Coronary artery (tissue), 2 donors: Measurements from ENCODE around the gene TCTN1.
A peak's percentile ranks its signal among the peaks of the same experiment; 100 is the strongest.
"Not testable (repeated sequence)": the region's sequence is repeated elsewhere in the genome, so short reads cannot be mapped to it uniquely, and the experiment has no call there.

ENCODE experiments used
- DNase-seq: peaks from one replicate; pipeline ENCODE4 v3.0.0-alpha.2; 2017; ENCODE audit warnings: low spot score
- H3K27ac ChIP-seq, 2 donors: fragments of 200-600 bp; sonication (generic); one replicate each; pipeline ENCODE4 v1.5.1; 2016 to 2019
- H3K4me3 ChIP-seq: fragments of 200-600 bp; sonication (generic); 2 replicates; pipeline ENCODE4 v1.5.1; 2016; ENCODE audit warnings: mild to moderate bottlenecking, moderate library complexity
- TF ChIP-seq, protein P1 (sequence below): fragments of 200-600 bp; sonication (generic); IDR thresholded peaks from one replicate; pipeline ENCODE4 v1.5.1; 2019; ENCODE audit warnings: antibody characterized with exemption

Gene TCTN1

DNA sequence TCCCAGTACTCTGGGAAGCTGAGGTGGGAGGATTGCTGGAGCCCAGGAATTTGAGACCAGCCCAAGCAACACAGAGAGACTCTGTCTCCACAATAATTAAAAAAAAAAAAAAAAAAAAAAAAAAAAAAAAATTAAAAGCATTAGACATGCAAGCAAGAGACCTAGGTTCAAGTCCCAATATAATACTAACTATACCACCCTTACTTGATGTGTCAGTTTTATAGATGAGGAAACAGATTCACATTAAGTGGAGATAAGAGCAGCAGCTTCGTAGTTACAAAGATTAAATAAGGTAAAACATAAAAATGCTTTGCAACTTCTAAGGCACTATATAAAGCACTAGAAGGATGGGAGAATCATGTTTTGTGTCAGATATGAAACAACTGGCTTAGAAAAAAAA is 39.9 kb upstream of the TCTN1 start:
- DNase-seq: no peak
- TF ChIP-seq, protein P1, sequence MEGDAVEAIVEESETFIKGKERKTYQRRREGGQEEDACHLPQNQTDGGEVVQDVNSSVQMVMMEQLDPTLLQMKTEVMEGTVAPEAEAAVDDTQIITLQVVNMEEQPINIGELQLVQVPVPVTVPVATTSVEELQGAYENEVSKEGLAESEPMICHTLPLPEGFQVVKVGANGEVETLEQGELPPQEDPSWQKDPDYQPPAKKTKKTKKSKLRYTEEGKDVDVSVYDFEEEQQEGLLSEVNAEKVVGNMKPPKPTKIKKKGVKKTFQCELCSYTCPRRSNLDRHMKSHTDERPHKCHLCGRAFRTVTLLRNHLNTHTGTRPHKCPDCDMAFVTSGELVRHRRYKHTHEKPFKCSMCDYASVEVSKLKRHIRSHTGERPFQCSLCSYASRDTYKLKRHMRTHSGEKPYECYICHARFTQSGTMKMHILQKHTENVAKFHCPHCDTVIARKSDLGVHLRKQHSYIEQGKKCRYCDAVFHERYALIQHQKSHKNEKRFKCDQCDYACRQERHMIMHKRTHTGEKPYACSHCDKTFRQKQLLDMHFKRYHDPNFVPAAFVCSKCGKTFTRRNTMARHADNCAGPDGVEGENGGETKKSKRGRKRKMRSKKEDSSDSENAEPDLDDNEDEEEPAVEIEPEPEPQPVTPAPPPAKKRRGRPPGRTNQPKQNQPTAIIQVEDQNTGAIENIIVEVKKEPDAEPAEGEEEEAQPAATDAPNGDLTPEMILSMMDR: no peak
- no peak overlapping the region for H3K4me3 ChIP-seq
- H3K27ac ChIP-seq: no peak overlapping the region

DNA sequence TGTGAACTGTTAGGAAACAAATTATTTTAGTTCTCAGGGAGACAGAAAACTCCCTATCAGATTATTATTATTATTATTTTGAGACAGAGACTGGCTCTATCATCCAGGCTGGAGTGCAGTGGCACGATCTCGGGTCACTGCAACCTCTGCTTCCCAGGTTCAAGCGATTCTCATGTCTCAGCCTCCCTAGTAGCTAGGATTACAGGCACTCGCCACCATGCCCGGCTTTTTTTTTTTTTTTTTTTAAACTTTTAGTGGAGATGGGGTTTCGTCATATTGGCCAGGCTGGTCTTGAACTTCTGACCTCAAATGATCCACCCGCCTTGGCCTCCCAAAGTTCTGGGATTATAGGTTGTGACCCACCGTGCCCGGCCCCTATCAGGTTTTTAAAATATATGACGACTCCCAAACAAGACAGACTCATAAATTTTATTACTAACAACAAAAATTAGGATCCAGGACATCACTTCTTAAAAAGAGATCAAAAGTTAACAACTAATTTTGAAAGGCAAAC is 39.2 kb upstream of the TCTN1 start:
- DNase-seq, H3K27ac ChIP-seq, H3K4me3 ChIP-seq: not testable (repeated sequence)

DNA sequence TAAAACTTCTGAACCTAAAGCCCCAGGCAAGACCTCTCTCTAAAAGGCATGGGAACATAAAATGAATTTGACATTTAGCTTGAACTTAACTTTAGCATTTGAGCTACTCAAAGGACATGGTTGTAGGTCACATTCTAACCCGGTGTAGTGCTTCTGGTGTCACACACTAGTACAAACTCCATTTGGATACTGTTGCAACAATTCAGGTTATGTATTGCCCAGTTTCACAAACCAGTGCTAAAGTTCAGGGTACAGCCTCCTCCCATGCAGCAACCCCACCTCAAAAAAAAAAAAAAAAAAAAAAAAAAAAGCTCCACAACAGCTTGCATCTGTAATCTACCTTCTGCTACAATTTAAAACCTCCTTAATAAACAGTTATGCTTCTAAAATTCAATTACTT is 38.6 kb upstream of the TCTN1 start:
- H3K4me3 ChIP-seq: no peak overlapping the region
- TF ChIP-seq, protein P1: no peak
- H3K27ac ChIP-seq: no peak overlapping the region
- DNase-seq: no peak

DNA sequence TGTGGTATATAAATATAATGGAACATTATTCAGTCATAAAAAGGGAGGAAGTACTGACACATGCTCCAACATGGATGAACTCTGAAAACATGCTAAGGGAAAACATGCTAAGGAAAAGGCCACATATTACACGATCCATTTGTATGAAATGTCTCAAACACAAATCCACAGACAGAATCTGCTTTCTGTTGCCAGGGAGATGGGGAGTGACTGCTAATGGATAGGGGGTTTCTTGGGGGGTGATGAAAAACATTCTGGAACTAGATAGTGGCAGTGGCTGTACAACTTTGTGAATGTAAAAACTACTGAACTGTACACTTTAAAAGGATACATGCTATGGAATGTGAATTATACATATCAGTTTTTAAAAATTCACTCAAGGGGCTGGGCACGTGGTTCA is 37.4 kb upstream of the TCTN1 start:
- H3K27ac ChIP-seq: no peak overlapping the region
- no peak for DNase-seq
- no peak overlapping the region for H3K4me3 ChIP-seq
- TF ChIP-seq, protein P1: no peak

DNA sequence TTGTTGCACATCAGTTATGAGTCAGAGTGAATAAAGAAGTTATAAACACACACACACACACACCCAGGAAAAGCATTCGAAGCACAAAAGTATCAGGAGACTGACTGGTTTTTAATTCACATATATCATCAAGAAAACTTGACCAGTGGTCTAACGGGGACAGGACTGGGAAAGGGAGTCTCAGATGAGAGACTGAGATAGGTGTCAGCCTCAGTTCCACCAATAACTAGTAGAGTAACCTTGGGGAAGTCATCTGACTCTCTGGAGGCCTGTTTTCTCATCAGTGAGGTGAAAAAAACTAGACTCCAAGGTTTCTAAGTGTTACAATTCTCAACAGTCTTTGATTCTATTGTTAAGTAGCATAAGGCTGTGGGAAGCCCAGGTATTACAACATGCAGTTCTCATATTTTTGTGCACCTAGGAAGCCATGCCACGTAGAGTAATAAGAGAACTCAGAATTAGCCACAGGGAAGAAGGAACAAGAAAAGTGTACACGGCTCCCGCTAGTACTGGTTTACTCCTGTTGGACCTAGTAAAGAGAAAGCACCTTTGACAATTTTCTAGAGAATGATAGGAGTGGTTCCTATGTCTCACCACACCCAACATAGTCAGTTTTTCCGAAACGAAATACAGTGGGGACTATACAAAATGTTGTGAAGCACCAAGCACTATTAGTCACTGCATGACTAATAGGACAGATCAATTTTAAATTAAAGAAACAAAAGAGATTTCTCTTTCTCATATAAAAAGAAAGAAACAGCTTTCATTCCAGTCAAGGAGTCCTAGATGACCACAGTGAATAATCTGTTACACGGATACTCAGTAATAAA is 35.9 kb upstream of the TCTN1 start:
- no peak for DNase-seq
- H3K4me3 ChIP-seq: no peak overlapping the region
- TF ChIP-seq, protein P1: no peak
- peak overlapping the region; percentile 38 to 74 for H3K27ac ChIP-seq

DNA sequence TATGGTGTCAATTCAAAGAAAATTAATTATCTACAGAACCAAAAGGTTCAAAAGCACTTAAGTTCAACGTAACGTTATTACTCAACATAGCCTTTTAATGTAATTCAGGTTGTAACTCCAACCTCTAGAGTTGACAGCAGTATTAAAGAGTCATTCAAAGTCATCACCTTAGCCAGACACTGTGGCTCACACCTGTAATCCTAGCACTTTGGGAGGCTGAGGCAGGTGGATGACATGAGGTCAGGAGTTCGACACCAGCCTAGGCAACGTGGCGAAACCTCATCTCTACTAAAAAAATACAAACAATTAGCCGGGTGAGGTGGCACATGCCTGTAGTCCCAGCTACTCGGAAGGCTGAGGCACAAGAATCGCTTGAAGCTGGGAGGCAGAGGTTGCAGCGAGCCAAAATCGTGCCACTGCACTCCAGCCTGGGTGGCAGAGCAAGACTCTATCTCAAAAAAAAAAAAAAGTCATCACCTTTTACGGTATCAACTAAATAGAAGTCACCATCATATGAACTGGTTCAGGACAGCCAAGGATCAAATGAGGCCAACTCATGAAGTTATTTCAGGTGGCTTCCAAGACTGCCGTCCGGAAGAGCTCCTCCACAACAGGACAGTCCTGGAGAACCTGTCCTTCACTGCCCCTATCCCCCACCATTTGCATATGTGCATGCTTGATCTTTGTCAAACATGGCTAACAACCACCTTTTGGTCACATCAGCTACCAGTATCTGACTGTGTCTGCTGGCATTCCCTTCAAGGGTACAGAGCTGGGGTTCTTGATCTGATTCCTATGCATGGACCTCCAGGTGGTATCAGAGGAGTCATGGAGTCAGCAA is 35.0 kb upstream of the TCTN1 start:
- H3K27ac ChIP-seq: peak overlapping the region; percentile 38 to 74
- H3K4me3 ChIP-seq: no peak overlapping the region

More for the DNA sequence above, 35.0 kb upstream of the TCTN1 start:
- no peak for DNase-seq
- TF ChIP-seq, protein P1: no peak
